Activated CD4-positive, alpha-beta T cell treated with anti-CD3 and anti-CD28 coated beads for 48 hours (primary cell): ENCODE results near the gene LTK.

ENCODE experiments used
- DNase-seq: peaks from one replicate; pipeline ENCODE4 v3.0.0-alpha.2; 2020

Gene LTK

GRCh38 chr15:41513506-41514227 is at the start of gene LTK:
Gene LTK (minus strand): TSS chr15:41513827. CDS start chr15:41513709, 118 bp downstream.
- DNase-seq = no peak

DNA sequence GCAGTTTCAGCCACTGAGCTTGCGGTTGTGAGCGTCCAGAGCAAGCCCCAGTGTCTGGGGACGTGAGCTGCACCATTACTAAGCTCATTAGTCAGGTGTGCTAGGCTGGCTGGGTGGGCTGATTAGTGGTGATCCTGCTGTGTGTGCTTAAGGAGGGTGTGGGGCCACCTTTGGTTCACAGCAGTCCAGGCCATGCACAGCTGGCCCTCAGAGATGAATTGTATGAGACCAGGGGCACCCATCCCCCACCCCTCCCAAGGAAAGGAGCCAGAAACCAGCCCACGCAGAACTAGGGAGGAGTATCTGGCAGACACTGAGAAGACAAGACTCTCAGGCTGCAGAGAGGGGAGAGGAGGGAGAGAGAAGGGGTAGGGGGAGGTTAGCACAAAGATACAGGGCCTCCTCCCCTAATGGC is 49.2 kb upstream of the LTK start:
- no peak for DNase-seq

DNA sequence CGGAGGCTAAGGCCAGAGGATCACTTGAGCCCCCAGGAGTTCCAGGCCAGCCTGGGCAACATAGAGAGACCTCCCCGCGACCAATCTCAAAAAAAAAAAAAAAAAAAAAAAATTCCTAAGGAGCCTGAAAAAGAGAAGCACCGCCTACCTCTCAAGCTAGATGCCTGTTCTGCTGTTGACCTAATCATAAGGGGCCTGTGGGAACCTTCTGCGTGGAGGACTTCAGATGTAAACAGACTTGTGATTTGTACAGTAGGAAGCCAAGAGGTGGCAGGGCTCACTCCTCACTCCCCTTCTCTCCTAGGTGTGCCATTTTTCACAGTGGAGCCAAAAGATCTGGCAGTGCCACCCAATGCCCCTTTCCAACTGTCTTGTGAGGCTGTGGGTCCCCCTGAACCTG is 48.6 kb upstream of the LTK start:
- DNase-seq = no peak

GRCh38 chr15:41561777-41562145 is 48.1 kb upstream of the LTK start:
- DNase-seq = no peak

- no peak for DNase-seq
Measured at GRCh38 chr15:41561104-41561776, 47.6 kb upstream of the LTK start.

- no peak for DNase-seq
Measured at GRCh38 chr15:41560572-41560874, 46.9 kb upstream of the LTK start.

DNA sequence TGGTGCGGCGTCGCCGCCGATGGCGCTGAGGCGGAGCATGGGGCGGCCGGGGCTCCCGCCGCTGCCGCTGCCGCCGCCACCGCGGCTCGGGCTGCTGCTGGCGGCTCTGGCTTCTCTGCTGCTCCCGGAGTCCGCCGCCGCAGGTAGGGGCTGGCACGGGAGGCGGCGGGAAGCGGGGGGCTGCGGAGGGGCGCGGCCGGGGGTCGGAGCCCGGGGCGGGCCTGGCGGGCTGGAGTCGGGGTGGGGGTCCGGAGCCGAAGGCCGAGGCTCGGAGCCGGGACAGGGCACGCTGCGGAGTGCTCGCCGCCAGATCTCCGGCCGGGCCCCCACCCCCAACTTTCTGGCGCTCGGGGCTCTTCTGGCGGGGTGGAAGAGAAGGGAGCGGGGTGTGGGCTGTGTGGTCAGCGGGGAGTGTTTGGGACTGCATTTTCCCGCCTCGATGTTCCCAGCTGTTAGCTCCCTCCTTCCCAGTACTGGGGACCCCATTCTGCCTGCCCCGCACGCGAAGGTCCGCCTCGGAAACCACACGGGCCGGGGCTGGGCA is 45.7 kb upstream of the LTK start:
- no peak for DNase-seq

DNA sequence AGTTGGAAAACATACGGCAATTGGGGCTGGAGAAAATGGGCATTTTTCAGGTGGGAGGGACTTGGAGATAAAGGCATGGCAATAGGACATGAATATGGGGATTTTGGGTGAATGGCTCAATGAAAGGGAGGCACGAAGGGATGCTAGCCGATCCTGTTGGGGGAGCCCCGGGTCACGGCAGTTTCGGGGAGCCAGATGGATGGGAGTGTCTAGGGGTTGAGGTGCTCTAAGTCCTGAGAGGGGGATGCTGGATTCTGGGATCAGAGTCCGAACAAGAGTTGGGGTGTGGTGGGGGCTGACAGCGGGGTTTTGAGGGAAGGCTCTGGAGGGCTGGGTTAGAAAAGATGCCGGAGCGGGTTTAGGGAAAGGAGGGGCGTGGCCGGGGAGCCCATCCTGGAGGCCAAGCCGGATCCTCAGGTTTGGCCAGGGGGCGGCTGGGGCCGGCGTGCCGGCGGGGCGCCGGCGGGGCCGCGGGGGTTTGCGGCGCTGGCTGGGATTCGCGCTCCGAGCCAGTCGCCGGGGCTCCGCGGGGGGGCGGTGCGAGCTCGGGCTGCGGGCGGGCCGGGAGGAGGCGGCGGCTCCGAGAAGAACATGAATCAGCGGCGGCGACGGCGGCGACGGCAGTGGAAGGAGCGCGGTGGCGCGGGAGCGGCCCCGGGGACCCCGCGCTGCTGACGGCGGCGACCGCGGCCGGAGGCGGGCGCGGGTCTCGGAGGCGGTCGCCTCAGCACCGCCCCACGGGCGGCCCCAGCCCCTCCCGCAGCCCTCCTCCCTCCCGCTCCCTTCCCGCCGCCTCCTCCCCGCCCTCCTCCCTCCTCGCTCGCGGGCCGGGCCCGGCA is 45.0 kb upstream of the LTK start, which contains the start of gene TYRO3:
Gene TYRO3, plus strand, starts transcription at position 813 of the 839 bp plus-strand sequence. CDS start 46 bp downstream, outside the sequence.
- DNase-seq = peak; percentile 79

DNA sequence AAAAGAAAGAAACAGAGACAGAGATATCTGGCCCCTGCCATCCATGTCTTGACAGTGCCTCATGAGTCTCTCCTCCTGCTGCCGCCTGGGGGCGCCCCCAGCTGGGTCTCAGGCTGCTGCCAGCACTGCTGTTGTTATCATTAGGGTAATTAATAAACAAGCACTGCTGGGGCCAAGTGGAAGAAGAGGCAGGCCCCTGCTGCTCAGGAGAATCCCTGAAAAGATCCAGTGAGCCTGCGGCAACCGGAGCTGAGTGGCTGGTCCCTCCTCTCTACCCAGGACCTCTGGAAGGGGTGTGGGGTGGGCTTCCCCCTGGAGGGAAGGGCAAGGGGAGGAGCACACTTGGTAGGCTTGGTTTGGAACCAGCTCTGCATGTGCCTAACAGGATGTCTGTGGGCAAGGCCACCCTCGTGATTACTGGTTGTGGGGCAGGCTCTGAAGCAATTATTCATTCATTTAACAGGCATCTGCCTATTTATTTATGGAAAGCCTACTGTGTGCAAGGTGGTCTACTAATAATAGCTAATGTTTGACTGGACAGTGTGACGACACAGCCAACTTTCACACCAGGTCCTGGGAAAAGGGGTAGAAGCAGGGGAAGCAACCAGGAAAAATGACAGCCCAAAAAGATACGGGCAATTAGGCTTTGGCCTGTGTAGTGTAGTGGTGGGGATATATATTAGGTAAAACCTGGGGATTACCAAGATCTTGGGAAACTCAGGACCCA is 44.2 kb upstream of the LTK start:
- peak; percentile 81 for DNase-seq

- DNase-seq = no peak
Measured at GRCh38 chr15:41556677-41557076, 43.0 kb upstream of the LTK start.

GRCh38 chr15:41554915-41555314 is 41.3 kb upstream of the LTK start:
- no peak for DNase-seq

- no peak for DNase-seq
Measured at GRCh38 chr15:41554343-41554742, 40.7 kb upstream of the LTK start.

- no peak for DNase-seq
Measured at GRCh38 chr15:41553731-41554130, 40.1 kb upstream of the LTK start.

- DNase-seq = no peak
Measured at GRCh38 chr15:41550066-41550775, 36.6 kb upstream of the LTK start.

DNA sequence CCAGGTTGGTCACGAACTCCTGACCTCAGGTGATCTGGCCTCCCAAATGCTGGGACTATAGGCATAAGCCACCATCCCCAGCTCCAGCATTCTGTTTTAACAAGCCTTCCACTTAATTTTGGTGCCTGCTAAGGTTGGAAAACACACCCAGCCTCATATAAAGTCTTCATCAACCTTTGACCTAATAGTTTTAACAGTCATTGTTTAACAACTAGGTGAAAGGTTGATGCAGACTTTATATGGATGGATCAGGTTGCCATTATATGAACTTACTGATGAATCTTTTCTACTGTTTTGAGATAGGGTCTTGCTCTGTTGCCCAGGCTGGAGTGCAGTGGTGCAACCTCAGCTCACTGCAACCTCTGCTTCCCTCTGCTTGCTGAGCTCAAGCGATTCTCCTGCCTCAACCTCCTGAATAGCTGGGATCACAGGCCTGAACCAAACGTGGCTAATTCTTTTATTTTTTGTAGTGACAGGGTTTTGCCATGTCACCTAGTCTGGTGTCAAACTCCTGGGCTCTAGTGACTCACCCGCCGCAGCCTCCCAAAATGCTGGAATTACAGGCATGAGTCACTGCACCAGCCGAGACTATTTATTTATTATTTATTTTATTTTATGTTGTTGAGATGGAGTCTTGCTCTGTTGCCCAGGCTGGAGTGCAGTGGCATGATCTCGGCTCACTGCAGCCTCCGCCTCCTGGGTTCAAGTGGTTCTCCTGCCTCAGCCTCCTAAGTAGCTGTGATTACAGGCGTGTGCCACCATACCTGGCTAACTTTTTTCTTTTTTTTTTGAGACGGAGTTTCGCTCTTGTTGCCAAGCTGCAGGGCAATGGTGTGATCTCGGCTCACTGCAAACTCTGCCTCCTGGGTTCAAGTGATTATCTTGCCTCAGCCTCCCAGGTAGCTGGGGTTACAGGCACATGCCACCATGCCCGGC is 33.5 kb upstream of the LTK start:
- DNase-seq = no peak

- DNase-seq = no peak
Measured at GRCh38 chr15:41545218-41545617, 31.6 kb upstream of the LTK start.

DNA sequence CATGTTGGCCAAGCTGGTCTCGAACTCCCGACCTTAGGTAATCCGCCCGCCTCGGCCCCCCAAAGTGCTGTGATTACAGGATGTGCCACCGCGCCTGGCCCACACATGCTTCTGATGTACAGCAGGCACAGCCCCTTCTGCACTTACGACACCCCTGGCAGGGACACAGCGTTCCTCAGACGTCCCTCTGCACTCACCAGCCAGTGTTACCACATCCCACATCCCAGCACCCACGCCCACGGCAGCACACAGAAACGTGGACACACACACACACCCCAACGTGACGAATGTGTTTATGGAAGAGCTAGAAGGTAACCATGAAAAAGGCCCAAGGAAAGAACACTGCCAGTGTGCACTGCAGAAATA is 31.0 kb upstream of the LTK start:
- no peak for DNase-seq

DNA sequence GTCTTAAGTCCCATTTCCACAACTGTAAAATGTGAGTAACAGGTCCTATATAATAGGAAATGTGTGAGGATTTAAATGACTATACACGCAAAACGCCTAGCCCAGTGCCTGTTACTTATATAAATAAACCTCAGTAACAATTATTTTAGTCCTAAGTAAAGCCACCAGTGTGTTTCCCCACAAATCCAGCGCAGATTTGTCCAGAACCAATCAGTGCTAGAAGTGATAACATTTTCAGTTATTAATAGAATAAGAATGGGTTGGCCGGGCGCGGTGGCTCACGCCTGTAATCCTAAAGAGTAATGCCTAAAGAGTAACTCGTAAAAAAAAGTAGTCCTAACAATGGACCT is 29.9 kb upstream of the LTK start:
- no peak for DNase-seq

GRCh38 chr15:41536866-41537265 is 23.2 kb upstream of the LTK start:
- no peak for DNase-seq

- DNase-seq = no peak
Measured at GRCh38 chr15:41535544-41535943, 21.9 kb upstream of the LTK start.

DNA sequence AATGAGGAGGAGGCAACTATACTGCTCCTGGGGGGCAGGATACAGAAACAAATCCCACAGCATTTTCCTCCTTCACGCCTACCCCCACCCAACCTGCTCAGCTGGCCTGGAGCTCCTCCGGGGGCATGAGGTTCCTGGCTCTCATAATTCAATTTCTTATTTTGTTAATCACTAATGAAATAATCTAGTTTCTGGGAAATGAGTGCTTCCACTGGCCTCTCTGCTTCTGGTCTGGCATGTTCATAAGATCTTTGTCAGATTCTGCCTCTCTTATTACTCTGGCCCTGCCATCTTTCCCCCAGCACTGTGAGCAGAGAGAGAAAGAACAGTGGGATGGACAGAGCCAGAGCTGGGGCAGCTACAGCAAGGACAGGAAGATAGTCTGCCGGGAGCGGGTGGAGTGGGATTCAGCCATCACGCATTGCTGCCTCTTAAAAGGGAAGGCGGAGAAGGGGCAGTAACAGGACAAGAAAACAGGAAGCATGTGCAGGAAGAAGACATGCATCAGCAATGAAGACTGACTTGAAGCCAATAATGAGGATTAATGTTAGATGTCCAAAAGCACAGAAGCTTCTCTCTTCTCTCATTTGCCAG is 16.8 kb upstream of the LTK start:
- no peak for DNase-seq
